Peyer's patch (tissue), 4 donors: Measurements from ENCODE around the gene SHISA8.

Source experiments
- CTCF ChIP-seq, 6 experiments: fragments of 450-650 bp in 4 of 6; fragments of 200-600 bp in 2 of 6; sonication (generic) in 1 of 6; IDR thresholded peaks; one replicate each; pipeline ENCODE4 v1.5.1; 2017 to 2019; ENCODE audit warnings: antibody characterized with exemption in 6 of 6, mild to moderate bottlenecking in 3 of 6, moderate library complexity in 1 of 6
- POLR2A ChIP-seq, 2 donors: fragments of 450-650 bp; IDR thresholded peaks; one replicate each; pipeline ENCODE4 v1.5.1; 2017; ENCODE audit warnings: antibody characterized with exemption in 2 of 2, mild to moderate bottlenecking in 2 of 2, moderate library complexity in 2 of 2

GRCh38 chr22:41911001-41911611, 3.8 kb downstream of the SHISA8 start:
- TF ChIP-seq CTCF (IDR thresholded peaks at IDR 0.05) (no peak), POLR2A (IDR thresholded peaks at IDR 0.05) (no peak)
